ENCODE measurements around the gene MYL11. TPM values are rescaled to one million over a fixed set of nuclear protein-coding genes. Genes with fewer than 3 reads are reported as not detected.

Gene MYL11
- total RNA-seq, 4 donors from 2014 or later, result 0.79 to 2.1 TPM; not detected in 2

DNA sequence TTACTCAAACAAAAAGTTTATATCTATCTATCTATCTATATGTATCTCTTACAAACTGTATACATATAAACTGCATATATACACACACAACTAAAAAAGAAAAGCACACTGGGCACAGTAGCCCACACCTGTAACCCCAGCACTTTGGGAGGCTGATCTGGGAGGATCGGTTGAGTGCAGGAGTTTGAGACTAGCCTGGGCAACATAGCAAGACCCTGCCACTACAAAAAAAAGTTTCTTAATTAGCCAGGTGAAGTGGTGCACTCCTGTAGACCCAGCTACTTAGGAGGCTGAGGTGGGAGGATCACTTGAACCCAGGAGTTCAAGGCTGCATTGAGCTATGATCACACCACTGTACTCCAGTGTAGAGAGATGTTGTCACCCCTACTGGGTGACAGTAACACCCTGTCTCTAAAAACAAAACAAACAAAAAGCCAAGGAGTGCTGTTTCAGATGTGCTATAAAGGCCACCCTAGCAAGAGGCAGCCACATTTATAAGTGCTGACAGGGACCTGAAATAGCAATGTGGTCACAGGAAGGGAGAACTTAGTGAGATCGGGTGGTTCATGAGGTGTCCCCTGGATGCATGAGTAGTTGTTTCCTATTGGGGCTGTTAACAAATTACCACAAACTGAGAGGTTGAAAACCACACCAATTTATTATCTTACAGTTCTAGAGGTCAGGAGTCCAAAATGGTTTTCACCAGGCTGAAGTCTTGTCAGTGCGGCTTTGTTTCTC, 24.3 kb upstream of the MYL11 start:
- no peak for TF ChIP-seq POLR2A (IDR thresholded peaks at IDR 0.05)
- TF ChIP-seq, protein P1, sequence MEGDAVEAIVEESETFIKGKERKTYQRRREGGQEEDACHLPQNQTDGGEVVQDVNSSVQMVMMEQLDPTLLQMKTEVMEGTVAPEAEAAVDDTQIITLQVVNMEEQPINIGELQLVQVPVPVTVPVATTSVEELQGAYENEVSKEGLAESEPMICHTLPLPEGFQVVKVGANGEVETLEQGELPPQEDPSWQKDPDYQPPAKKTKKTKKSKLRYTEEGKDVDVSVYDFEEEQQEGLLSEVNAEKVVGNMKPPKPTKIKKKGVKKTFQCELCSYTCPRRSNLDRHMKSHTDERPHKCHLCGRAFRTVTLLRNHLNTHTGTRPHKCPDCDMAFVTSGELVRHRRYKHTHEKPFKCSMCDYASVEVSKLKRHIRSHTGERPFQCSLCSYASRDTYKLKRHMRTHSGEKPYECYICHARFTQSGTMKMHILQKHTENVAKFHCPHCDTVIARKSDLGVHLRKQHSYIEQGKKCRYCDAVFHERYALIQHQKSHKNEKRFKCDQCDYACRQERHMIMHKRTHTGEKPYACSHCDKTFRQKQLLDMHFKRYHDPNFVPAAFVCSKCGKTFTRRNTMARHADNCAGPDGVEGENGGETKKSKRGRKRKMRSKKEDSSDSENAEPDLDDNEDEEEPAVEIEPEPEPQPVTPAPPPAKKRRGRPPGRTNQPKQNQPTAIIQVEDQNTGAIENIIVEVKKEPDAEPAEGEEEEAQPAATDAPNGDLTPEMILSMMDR (IDR thresholded peaks at IDR 0.05), result no peak
- no peak for DNase-seq (ENCODE audit: low spot score in 2 of 2)
- intact Hi-C loops (cut with DNase I; ENCODE audit: low total_unique reads), result no loop called here
- no peak overlapping the region for H3K4me3 ChIP-seq (ENCODE audit: low read depth, poor library complexity, severe bottlenecking)
- 77 to 83% methylated on average over 3 of the region's 3 CpGs for whole genome bisulfite sequencing, 2 donors

DNA sequence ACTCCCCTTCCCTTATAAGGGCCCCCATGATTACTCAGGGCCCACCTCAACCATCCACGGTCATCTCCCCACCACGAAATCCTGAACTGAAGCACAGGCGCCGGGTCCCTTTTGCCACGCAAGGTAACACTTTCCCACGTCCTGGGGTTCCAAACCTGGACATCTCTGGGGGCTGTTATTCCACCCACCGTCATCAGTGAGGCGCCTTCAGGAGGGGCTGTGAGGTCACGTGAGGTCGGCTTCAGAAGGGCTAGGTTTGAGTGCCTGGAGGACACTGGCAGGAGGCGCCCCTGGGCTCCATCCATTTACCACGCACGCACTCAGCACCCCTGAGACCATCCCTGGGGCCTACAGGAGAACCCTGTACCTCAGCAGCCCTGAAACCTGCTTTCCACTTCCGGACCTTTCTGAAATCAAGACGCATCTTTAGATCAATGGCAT, 23.6 kb upstream of the MYL11 start:
- no peak overlapping the region for H3K4me3 ChIP-seq (ENCODE audit: low read depth, poor library complexity, severe bottlenecking)
- TF ChIP-seq, protein P1 (IDR thresholded peaks at IDR 0.05), result no peak
- no peak for TF ChIP-seq POLR2A (IDR thresholded peaks at IDR 0.05)
- 91 to 92% methylated on average over 15 of the region's 15 CpGs for WGBS, 2 donors
- intact Hi-C loops (cut with DNase I; ENCODE audit: low total_unique reads), result no loop called here
- DNase-seq (ENCODE audit: low spot score in 2 of 2), result no peak

DNA sequence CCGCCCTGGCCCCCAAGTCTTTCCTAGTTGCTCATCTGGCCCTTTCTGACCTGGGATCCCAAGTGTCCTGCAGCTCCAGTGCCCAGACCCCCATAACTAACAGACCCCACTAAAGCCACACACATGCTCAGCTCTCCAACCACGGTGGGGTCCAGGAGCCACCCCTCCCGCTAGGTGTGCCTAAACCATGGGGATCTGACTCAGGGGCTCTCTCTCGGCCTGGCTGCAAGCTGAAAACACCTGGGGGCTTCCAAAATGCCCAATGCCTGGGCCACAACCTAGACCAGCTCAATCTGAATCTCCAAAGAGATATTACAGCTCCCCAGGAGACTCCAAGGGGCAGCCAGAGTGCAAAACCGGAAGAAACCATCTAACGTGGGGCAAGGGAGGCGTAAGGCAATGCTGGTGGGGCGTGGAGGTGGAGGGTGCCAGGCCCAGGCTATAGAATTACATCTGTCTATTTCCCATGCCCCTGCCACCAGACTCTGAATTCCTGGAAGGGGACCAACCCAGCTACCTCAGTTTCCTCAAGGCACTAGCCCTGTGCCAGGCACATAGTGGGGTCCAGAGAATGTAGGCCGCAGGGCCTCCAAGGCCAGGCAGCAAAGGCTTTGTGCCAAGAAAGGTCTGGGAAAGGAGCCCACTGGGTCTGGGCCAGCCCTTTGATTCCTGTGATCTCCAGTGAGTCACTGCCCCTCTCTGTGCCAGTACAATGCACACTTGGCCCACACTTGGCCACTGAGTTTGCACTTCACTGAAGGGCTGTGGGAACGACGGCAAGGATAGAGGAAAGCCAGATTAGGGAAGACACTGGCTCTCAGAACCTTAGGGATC, 22.8 kb upstream of the MYL11 start:
- DNase-seq (ENCODE audit: low spot score in 2 of 2), result no peak
- no peak overlapping the region for H3K4me3 ChIP-seq (ENCODE audit: low read depth, poor library complexity, severe bottlenecking)
- 61% methylated on average over 11 of the region's 11 CpGs for WGBS, 2 donors
- intact Hi-C loops (cut with DNase I; ENCODE audit: low total_unique reads), result no loop called here
- TF ChIP-seq POLR2A (IDR thresholded peaks at IDR 0.05), result no peak
- TF ChIP-seq, protein P1 (IDR thresholded peaks at IDR 0.05), result no peak

DNA sequence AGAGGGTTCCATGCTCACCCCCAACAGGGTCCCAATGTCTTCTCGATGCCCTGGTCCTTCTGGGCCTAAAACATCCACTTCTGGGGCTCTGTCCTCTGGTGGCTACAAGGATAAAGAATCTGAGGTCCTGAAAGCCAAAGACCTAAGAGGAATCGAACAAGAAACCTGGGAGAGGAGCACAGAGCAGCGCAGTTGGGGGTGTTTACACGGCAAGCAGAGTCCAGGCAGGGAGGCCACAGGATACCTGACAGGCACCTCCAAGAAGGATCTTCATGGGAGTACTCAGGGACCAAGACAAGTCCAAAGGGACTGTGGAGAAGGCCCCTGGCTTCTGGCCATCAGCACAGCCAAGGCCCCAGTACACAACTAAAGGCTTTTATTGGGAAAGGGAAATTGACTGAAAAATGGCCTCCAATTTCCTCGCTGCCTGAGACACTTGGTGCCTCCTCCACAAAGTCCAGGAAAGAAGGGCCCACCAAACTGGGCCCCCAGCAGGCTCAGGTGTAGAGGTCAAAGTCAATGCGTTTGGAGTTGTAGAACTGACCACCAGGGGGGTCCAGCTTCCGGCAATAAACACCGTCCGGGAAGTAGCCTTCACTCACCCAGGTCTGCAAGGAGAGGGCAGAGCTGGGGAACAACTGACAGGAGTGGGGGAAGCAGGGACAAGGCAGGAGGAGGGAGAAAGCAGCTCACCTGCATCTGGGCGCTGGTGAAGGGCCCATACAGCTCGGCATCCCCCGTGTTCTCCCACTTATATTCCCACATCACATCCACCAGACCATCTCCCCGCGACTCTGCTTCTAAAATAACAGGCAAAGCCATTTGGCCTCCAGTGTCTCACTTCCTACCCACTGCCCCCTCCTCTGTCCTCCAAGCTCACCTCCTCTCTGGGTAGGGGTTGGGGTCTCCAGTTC, 21.9 kb upstream of the MYL11 start:
- intact Hi-C loops (cut with DNase I; ENCODE audit: low total_unique reads), result no loop called here
- no peak overlapping the region for H3K4me3 ChIP-seq (ENCODE audit: low read depth, poor library complexity, severe bottlenecking)
- 85 to 87% methylated on average over 14 of the region's 14 CpGs for WGBS, 2 donors
- TF ChIP-seq, protein P1 (IDR thresholded peaks at IDR 0.05), result no peak
- no peak for TF ChIP-seq POLR2A (IDR thresholded peaks at IDR 0.05)
- no peak for DNase-seq (ENCODE audit: low spot score in 2 of 2)

DNA sequence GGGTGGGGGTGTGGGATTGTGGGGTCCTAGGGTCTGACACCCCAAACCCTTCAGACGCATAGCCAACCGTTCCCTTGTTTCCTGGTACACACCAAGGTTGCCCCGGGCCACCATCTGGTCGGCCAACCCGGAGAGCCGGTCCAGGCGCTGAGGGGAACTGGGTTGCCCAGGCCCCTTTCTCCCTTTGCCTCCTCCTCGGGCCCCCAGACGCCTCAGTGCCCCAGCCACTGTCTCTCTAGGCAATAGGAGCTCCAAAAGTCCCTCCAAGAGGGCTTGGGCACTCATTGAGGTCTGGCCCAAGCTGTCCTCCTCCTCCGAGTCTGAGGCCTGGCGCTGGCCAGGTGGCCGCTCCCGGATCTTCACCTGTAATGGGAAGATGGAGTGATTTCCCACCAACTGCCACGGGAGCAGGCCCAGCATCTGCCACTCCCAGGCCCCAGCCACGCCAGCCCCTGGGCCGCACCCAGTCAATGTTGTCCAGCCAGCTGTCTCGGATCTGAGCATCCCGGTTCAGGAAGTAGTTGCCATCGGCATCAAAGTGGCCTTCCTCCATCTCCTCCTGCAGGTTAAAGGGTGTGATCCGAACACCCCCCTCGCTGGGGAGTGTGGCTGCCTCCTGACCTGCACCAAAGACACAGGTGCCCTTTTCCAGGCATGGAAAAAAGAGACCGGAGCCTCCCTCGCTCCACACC, 21.0 kb upstream of the MYL11 start:
- no peak for DNase-seq (ENCODE audit: low spot score in 2 of 2)
- WGBS, 2 donors, result 86 to 89% methylated on average over 17 to 23 of the region's 23 CpGs
- H3K4me3 ChIP-seq (ENCODE audit: low read depth, poor library complexity, severe bottlenecking), result no peak overlapping the region
- intact Hi-C loops (cut with DNase I; ENCODE audit: low total_unique reads), result no loop called here
- no peak for TF ChIP-seq POLR2A (IDR thresholded peaks at IDR 0.05)
- TF ChIP-seq, protein P1 (IDR thresholded peaks at IDR 0.05), result no peak

Measured in lower leg skin (tissue), 4 donors.